HG03139 (cell line): ENCODE data around the gene TECTB.

Source experiments
- ATAC-seq: cut with Tn5 transposase; IDR thresholded peaks from one replicate; pipeline ENCODE4 v1.9.1; 2021; ENCODE audit not compliant: unreplicated experiment

Gene TECTB

GRCh38 chr10:112307358-112308124, 24.3 kb downstream of the TECTB start:
- no peak for ATAC-seq

- no peak for ATAC-seq
Observed at GRCh38 chr10:112308125-112308502, 24.9 kb downstream of the TECTB start.

- no peak for ATAC-seq
Observed at GRCh38 chr10:112311481-112311880, 28.3 kb downstream of the TECTB start.

- ATAC-seq: no peak
Observed at GRCh38 chr10:112313234-112313633, 30.0 kb downstream of the TECTB start.

- no peak for ATAC-seq
Observed at GRCh38 chr10:112313911-112314310, 30.7 kb downstream of the TECTB start.

- ATAC-seq: peak; percentile 69
Observed at GRCh38 chr10:112314822-112315474, 31.7 kb downstream of the TECTB start.

GRCh38 chr10:112327678-112328077, 44.5 kb downstream of the TECTB start:
- no peak for ATAC-seq

GRCh38 chr10:112330162-112330561, 47.0 kb downstream of the TECTB start:
- ATAC-seq: no peak

- ATAC-seq: no peak
Observed at GRCh38 chr10:112330607-112331160, 47.5 kb downstream of the TECTB start.

GRCh38 chr10:112332022-112332421, 48.8 kb downstream of the TECTB start:
- ATAC-seq: no peak

GRCh38 chr10:112332509-112333228, 49.5 kb downstream of the TECTB start:
- ATAC-seq: no peak

GRCh38 chr10:112333452-112333851, 50.3 kb downstream of the TECTB start:
- ATAC-seq: no peak

GRCh38 chr10:112335111-112335867, 52.1 kb downstream of the TECTB start:
- ATAC-seq: no peak

GRCh38 chr10:112335868-112336265, 52.7 kb downstream of the TECTB start:
- no peak for ATAC-seq

GRCh38 chr10:112336556-112337201, 53.5 kb downstream of the TECTB start:
- ATAC-seq: no peak

GRCh38 chr10:112338957-112339356, 55.8 kb downstream of the TECTB start:
- no peak for ATAC-seq

- ATAC-seq: no peak
Observed at GRCh38 chr10:112340601-112341000, 57.4 kb downstream of the TECTB start.

GRCh38 chr10:112343056-112343806, 60.0 kb downstream of the TECTB start:
- ATAC-seq: no peak

- ATAC-seq: no peak
Observed at GRCh38 chr10:112344261-112344660, 61.1 kb downstream of the TECTB start.

- no peak for ATAC-seq
Observed at GRCh38 chr10:112345202-112345601, 62.0 kb downstream of the TECTB start.
